Measurements from ENCODE around the gene BFSP1. TPM values are rescaled to one million over a fixed set of nuclear protein-coding genes. Genes with fewer than 3 reads are reported as not detected.

Gene BFSP1
- total RNA-seq (2014; rRNA removed): 4.7 and 6.6 TPM in 2 replicates
- 6.4 TPM for polyA plus RNA-seq (2012)

DNA sequence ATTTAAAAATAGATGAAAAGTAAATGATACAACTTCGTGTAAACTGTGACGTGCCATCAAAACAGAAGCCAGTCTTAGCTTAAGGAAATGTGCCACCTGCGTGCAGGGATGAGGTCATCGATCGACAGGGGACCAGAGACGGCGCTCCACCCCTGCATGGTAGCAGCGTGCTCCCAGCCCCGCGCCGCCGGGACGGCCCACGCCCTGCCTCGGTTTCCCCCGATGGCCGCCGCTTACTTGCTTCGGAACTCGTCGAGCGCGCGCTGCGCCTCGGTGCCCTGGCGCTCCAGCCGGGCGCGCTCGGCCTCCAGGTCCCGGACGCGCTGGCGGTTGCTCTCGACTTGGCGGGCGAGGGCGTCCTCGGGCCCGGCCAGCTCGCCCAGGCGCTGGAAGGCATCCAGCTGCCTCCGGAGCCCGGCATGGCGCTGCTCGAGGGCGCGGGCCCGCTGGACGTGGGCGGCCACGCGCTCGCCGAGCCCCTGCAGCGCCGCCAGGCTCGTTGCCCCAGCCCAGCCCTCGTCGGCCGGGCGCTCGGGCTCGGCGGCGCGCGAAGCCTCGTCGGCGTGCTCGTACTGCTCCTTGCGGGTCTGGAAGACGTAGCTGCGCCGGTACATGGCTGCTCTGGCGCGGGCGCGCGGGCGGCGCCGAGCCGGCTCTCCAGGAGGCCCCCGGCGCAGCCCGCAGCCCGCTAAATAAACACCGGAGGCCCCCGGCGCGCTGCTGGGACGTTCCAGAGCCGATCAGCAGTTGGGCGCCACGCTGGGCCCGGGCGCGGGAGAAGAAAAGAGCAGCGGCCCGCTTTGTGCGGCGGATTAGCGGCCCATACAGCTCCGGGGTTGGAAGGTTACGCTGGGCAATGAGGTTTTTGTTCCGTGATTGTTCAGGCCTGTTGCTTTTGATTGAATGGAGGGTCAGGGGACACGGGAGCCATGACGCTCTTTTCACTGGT lies at the start of gene BFSP1:
Gene BFSP1, minus strand, starts transcription at position 664 of the 949 bp plus-strand sequence. Its CDS starts 50 bp downstream, at position 614.
- peak; percentile 58 for DNase-seq (ENCODE audit: low read depth)

DNA sequence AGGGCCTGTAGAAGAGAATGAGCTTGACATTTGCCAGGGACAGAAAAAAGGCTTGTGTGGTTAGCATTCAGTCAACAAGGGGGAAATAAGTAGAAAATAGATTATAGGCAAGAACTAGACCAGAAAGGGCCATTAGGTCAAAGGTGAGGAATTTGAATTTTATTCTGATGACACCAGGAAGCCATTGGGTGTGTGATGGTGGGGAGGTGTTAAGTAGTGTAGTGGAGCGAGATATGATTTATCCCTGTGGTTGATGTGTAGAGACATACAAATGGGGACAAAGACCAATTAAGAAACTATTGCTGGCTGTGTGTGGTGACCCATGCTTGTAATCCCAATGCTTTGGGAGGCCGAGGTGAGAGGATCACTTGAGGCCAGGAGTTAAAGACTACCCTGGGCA lies 49.7 kb upstream of the BFSP1 start:
- DNase-seq (ENCODE audit: low read depth): no peak

GRCh38 chr20:17579369-17580039 lies 48.3 kb upstream of the BFSP1 start:
- no peak for DNase-seq (ENCODE audit: low read depth)

DNA sequence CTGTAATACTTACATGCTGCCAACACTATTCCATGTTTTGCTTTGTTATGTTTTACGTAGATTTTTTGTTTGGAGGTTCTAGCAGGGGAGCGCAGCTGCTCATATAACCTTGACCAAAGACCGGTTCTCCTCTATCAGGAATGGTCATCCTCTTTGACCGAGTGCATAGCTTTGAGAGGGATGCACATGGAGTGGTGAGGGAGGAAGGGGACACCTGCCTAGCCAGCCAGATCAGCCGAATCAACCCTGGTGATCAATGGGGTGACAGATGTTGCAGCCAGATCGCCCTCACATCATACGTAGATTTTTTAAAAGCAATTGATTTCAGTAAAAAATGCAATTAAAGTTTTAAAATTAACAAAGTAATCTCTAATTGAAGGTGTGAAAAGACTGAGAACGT lies 45.0 kb upstream of the BFSP1 start:
- DNase-seq (ENCODE audit: low read depth): no peak

GRCh38 chr20:17573463-17573862 lies 42.3 kb upstream of the BFSP1 start:
- no peak for DNase-seq (ENCODE audit: low read depth)

GRCh38 chr20:17572034-17572638 lies 41.0 kb upstream of the BFSP1 start:
- DNase-seq (ENCODE audit: low read depth): no peak

- peak; percentile 34 for DNase-seq (ENCODE audit: low read depth)
Observed at GRCh38 chr20:17571153-17571527, 40.0 kb upstream of the BFSP1 start.

DNA sequence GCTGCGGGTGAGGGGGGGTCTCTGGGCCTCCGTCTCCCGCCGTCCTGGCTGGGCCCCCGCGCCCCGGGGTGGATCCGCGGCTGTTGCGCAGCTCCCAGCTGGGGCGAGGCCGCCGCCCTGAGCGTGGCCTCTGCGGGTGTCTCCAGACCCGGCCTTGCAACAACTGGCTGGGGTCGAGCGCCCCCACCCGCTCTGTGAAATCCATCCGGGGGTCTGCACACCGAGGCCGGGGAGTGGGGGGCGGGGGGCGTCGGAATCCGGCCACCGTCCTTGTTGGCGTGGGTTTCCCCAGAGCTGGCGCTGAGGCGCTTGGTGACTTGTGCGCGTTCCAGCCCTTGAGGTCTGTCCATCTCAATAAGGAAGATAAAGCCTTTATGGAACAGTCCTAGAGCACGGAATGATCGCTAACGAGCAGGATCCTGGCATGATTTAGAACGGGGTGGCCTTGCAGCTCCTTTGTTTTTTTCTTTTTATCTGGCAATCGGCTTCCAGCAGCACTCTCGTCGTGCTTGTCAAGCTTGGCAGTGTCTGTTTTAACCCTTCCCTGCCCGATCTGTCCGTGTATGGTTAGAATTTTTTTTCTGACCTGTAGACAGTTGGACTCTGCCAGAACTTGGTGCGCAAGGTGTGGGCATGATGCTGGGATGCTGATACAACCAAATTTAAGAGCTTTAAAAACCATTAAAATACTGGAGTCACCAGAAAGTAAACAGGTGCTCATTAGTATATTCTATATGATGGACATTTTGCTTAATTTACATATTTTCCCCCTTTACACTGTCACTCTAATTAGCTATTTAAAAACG lies 39.4 kb upstream of the BFSP1 start:
- peak; percentile 57 for DNase-seq (ENCODE audit: low read depth)

DNA sequence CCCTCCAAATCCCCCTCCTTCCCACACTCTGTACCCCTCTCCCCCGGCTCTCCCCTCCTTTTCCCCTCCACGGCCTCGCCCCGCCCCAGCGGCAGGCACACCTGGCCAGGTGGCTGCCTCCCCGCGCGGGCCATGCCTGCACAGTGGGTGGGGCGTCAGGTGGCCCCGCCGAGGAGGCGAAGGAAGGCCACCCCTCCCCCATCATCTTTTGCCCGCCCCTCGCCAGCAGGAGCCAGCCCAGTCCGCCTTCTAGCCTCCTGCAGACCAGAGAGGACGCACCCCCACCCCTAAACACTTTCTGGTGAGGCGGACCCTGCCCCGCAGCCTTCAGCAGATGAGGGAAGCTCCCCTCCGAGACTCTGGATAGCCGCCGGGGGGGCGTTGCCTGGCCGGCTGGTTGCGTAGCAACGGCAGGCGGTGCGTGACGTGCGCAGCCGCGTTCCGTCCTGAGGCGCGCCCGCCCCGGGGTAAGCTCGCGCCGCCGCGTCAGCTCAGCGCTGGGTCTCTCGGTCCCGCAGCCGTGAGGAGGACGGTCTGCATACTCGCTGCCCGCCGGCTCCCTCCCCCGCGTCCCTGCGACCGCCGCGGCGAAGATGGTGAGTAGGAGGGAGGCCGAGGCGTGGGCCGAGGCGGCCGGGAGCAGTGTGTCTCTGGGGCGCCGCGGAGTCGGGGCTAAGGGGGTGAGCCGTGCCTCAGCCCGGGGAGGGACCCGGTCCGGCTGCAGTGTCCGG lies 38.6 kb upstream of the BFSP1 start, which contains the start of gene DSTN:
Gene DSTN, plus strand, starts transcription at position 460 of the 731 bp plus-strand sequence. Its CDS starts 134 bp downstream, at position 594.
- peak; percentile 86 for DNase-seq (ENCODE audit: low read depth)

GRCh38 chr20:17568972-17569521 lies 37.9 kb upstream of the BFSP1 start:
- peak; percentile 96 for DNase-seq (ENCODE audit: low read depth)

- no peak for DNase-seq (ENCODE audit: low read depth)
Observed at GRCh38 chr20:17568045-17568788, 37.0 kb upstream of the BFSP1 start.

DNA sequence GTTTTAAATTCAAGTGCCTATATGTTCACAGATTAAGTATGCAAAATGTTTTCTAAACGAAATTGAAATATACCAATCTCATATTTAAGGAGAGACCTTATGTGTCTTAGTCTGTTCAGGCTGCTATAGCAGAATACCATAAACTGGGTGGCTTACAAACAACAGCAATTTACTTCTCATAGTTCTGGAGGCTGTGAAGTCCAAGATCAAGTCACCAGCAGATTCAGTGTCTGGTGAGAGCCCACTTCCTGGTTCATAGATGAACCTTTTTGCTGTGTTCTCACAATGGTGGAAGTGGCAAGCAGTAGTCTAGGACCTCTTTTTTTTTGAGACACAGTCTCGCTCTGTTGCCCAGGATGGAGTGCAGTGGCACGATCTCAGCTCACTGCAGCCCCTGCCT lies 35.2 kb upstream of the BFSP1 start:
- DNase-seq (ENCODE audit: low read depth): no peak

DNA sequence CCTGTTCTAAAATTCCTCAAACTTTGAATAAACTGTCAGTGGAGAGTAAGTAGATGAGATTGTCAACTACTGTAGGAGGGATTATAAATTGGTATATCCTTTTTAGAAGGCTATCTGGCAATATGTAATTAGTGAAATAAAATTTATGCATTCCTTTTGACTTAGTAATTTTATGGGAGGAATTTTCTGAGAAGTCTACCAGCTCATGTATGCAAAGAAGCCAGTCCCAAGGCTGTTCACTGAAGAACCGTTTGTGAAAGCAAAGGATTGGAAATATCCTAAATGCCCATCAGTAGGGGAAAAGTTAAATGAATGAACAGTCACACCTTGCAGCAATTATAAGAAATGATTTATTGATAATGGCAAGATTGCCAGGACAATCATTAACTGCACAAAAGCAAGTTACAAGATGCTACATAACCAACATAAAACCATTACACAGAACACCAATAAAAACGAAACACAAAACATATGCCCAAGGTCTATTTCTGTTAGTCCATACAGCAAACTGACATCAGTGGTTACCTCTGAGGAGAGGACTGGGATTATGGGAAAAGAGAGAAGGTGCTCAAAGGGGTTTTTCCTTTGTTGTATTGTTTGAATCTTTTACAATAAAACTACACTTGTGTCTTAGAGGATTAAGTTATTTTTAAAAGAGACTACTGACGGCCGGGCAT lies 34.1 kb upstream of the BFSP1 start:
- DNase-seq (ENCODE audit: low read depth): peak; percentile 33

DNA sequence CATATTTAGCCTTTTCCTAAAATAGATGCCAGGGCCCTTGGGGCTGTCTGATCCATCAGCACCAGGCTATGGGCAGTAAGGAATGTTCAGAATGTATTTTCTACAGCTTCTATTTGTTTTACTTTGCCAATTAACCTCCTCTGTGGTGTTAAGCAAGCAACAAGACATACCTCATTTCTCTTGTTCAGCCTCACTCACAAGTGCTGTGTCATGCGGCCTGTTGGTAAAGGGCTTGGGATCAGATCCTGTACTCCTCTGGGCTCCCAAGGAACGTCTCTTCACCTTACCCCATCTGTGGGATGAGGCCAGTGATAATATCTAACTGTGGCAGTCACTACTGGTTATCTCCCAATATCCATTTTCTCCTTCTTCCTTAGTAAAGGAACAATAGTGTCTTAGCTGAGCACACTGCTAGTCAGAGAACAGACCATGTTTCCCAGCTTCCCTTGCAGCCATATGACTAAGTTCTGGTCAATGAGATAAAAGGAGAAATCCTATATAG lies 31.7 kb upstream of the BFSP1 start:
- DNase-seq (ENCODE audit: low read depth): peak; percentile 91

- DNase-seq (ENCODE audit: low read depth): no peak
Observed at GRCh38 chr20:17560344-17561074, 29.3 kb upstream of the BFSP1 start.

DNA sequence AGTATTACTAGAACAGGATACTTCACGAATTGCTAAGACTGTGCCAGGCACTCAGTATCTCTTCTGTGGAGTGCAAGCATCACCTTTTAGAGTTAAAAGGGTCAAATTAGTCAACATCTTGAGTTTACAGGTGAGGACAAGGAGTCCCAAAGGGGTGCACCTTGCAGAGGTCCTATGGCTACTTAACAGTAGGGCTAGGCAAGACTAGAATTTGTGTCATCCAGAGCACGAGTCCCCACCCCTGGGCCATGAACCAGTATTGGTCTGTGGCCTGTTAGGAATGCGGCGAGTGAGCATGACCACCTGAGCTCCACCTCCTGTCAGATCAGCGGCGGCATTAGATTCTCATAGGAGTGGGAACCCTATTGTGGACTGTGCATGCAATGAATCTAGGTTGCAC lies 28.2 kb upstream of the BFSP1 start:
- no peak for DNase-seq (ENCODE audit: low read depth)

GRCh38 chr20:17558941-17559304 lies 27.7 kb upstream of the BFSP1 start:
- DNase-seq (ENCODE audit: low read depth): no peak

Measured in LHCN-M2 (cell line).